Measurements from ENCODE around the gene PLA2G2C.

Gene PLA2G2C

DNA sequence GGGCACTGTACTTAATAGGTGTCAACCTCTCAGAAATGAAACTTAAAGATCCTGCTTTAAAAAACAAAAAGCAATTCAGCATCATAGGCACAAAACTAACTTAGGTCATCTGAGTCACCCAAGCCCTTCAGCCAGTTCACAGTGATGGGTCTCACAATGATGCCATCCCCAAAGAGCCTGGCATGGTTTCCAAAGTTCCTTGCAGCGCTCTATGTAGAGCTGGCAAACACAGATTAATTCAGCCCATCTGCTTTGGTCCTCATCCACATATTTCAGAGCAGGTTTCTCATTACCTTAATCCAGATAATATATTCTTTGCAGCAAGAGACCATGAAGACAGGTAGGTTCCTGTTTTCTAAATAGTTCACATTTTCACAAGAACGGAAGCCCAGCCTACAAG lies 14.6 kb upstream of the PLA2G2C start:
- Histone ChIP-seq H3K4ac (ENCODE audit: low read depth, low read length) (no peak overlapping the region), H3K79me1 (ENCODE audit: low read length) (no peaks in the 10 kb centered on the region), H3K4me2 (ENCODE audit: low read length) (no peak overlapping the region), H3K4me1 (ENCODE audit: control insufficient read depth, low read depth, low read length) (peaks cover 4% of the 10 kb centered on the region), H3K4me3 (ENCODE audit: low read length) (no peak overlapping the region), H3K79me2 (ENCODE audit: control insufficient read depth, insufficient read depth, low read length) (no peaks in the 10 kb centered on the region), H3K23ac (ENCODE audit: low read length) (no peak overlapping the region), H3K9ac (ENCODE audit: low read length) (no peak overlapping the region), H2BK120ac (ENCODE audit: low read depth, low read length) (no peak overlapping the region), H3K36me3 (ENCODE audit: control insufficient read depth, insufficient read depth, low read length) (no peaks in the 10 kb centered on the region), H2BK15ac (replicated peaks; ENCODE audit: low read depth) (no peak overlapping the region), H3K56ac (ENCODE audit: low read length) (no peak overlapping the region), H4K8ac (ENCODE audit: low read depth, low read length) (no peak overlapping the region), H2BK5ac (ENCODE audit: low read length) (no peak overlapping the region), H2AK5ac (ENCODE audit: low read length) (no peak overlapping the region), H3K18ac (ENCODE audit: low read length) (no peak overlapping the region), H3K27me3 (ENCODE audit: insufficient read depth, low read length, poor library complexity) (no peaks in the 10 kb centered on the region), H3K27ac (ENCODE audit: low read depth, low read length) (no peak overlapping the region), H4K5ac (ENCODE audit: low read length) (no peak overlapping the region)
- WGBS (ENCODE audit: extremely low coverage, insufficient coverage, low lambda C conversion rate), result no CpG with 5 or more reads among the region's 2 CpGs
- DNase-seq, result no peak

DNA sequence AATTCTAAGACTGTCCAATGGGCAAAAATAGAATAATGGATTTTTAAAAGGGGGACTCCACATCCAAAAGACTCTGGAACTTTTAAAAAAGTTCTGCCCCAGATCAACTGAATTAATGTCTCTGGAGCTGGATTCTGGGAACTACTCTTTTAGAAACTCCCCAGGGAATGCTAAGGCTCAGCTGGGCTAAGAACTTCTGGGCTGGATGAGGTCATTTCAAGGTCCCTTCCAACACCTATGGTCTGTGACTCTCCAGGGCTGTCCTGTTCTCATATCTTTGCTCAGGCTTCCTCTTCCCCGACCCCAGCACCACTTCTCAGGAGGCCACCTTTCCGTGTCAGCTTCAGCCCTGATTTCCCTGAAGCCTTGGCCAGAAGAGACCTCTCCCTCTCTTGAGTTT lies 13.5 kb upstream of the PLA2G2C start:
- Histone ChIP-seq H3K18ac (ENCODE audit: low read length) (no peak overlapping the region), H2AK5ac (ENCODE audit: low read length) (no peak overlapping the region), H2BK15ac (replicated peaks; ENCODE audit: low read depth) (no peak overlapping the region), H4K8ac (ENCODE audit: low read depth, low read length) (no peak overlapping the region), H4K5ac (ENCODE audit: low read length) (no peak overlapping the region), H3K36me3 (ENCODE audit: control insufficient read depth, insufficient read depth, low read length) (no peaks in the 10 kb centered on the region), H3K9ac (ENCODE audit: low read length) (no peak overlapping the region), H2BK120ac (ENCODE audit: low read depth, low read length) (no peak overlapping the region), H3K79me1 (ENCODE audit: low read length) (no peaks in the 10 kb centered on the region), H3K23ac (ENCODE audit: low read length) (no peak overlapping the region), H3K27me3 (ENCODE audit: insufficient read depth, low read length, poor library complexity) (no peaks in the 10 kb centered on the region), H2BK5ac (ENCODE audit: low read length) (no peak overlapping the region), H3K4me2 (ENCODE audit: low read length) (no peak overlapping the region), H3K4me1 (ENCODE audit: control insufficient read depth, low read depth, low read length) (peaks cover 4% of the 10 kb centered on the region), H3K56ac (ENCODE audit: low read length) (no peak overlapping the region), H3K79me2 (ENCODE audit: control insufficient read depth, insufficient read depth, low read length) (no peaks in the 10 kb centered on the region), H3K4me3 (ENCODE audit: low read length) (no peak overlapping the region), H3K4ac (ENCODE audit: low read depth, low read length) (no peak overlapping the region), H3K27ac (ENCODE audit: low read depth, low read length) (no peak overlapping the region)
- no CpG with 5 or more reads among the region's 2 CpGs for WGBS (ENCODE audit: extremely low coverage, insufficient coverage, low lambda C conversion rate)
- no peak for DNase-seq

DNA sequence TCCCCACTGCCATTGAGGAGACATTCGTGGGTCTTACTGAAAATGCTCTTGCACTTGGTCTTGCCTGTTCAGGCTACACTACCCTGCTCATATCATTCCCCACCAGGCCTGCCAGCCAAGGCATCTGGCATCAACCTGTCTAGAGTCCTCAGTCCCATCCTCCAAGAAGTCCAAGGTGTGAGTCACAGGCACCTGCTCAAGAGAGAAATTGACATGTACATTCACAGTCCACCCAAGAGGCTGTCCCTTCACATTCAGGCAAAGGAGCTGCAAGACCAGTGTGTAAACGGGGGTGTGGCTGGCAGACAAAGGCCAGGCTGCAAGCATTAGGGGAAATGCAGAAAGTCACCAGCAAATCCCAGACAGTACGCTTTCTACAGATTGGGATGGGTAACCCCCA lies 13.1 kb upstream of the PLA2G2C start:
- Histone ChIP-seq H3K4me3 (ENCODE audit: low read length) (no peak overlapping the region), H3K79me2 (ENCODE audit: control insufficient read depth, insufficient read depth, low read length) (no peaks in the 10 kb centered on the region), H2BK5ac (ENCODE audit: low read length) (no peak overlapping the region), H3K4me1 (ENCODE audit: control insufficient read depth, low read depth, low read length) (peaks cover 4% of the 10 kb centered on the region), H2BK120ac (ENCODE audit: low read depth, low read length) (no peak overlapping the region), H4K8ac (ENCODE audit: low read depth, low read length) (no peak overlapping the region), H3K56ac (ENCODE audit: low read length) (no peak overlapping the region), H3K23ac (ENCODE audit: low read length) (no peak overlapping the region), H3K27ac (ENCODE audit: low read depth, low read length) (no peak overlapping the region), H2AK5ac (ENCODE audit: low read length) (no peak overlapping the region), H3K4me2 (ENCODE audit: low read length) (no peak overlapping the region), H3K4ac (ENCODE audit: low read depth, low read length) (no peak overlapping the region), H4K5ac (ENCODE audit: low read length) (no peak overlapping the region), H3K18ac (ENCODE audit: low read length) (no peak overlapping the region), H3K9ac (ENCODE audit: low read length) (no peak overlapping the region), H3K36me3 (ENCODE audit: control insufficient read depth, insufficient read depth, low read length) (no peaks in the 10 kb centered on the region), H2BK15ac (replicated peaks; ENCODE audit: low read depth) (no peak overlapping the region), H3K27me3 (ENCODE audit: insufficient read depth, low read length, poor library complexity) (no peaks in the 10 kb centered on the region), H3K79me1 (ENCODE audit: low read length) (no peaks in the 10 kb centered on the region)
- DNase-seq, result no peak
- WGBS (ENCODE audit: extremely low coverage, insufficient coverage, low lambda C conversion rate), result no CpG with 5 or more reads among the region's 3 CpGs

DNA sequence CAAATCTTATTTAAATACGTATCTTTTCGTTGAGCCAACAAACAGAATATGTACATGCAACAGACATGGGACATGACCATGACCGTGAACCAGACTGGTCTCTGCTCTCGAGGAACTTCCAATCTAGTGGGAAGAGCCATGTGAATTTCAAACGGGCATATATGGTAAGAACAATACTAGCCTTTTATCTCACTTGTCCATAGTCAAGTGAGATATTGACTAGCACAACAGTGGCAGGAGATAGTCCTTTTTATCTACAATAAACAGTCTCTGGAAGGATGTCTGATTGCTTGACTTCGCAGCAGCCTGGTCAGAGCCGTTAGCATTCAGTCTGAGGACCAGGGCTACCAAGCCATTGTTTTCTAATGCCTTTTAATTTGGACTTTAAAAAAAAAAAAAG lies 12.6 kb upstream of the PLA2G2C start:
- H3K23ac ChIP-seq (ENCODE audit: low read length), result no peak overlapping the region
- H4K5ac ChIP-seq (ENCODE audit: low read length), result no peak overlapping the region
- no peak overlapping the region for H4K8ac ChIP-seq (ENCODE audit: low read depth, low read length)
- H3K18ac ChIP-seq (ENCODE audit: low read length), result no peak overlapping the region
- no CpG with 5 or more reads among the region's 7 CpGs for WGBS (ENCODE audit: extremely low coverage, insufficient coverage, low lambda C conversion rate)
- H3K79me1 ChIP-seq (ENCODE audit: low read length), result no peaks in the 10 kb centered on the region
- no peak overlapping the region for H3K4ac ChIP-seq (ENCODE audit: low read depth, low read length)
- H3K4me1 ChIP-seq (ENCODE audit: control insufficient read depth, low read depth, low read length), result peaks cover 4% of the 10 kb centered on the region
- peak; percentile 28 for DNase-seq
- H3K27me3 ChIP-seq (ENCODE audit: insufficient read depth, low read length, poor library complexity), result no peaks in the 10 kb centered on the region
- H3K27ac ChIP-seq (ENCODE audit: low read depth, low read length), result no peak overlapping the region
- no peak overlapping the region for H3K4me2 ChIP-seq (ENCODE audit: low read length)
- H3K56ac ChIP-seq (ENCODE audit: low read length), result no peak overlapping the region
- no peaks in the 10 kb centered on the region for H3K36me3 ChIP-seq (ENCODE audit: control insufficient read depth, insufficient read depth, low read length)
- no peak overlapping the region for H2BK15ac ChIP-seq (replicated peaks; ENCODE audit: low read depth)
- no peaks in the 10 kb centered on the region for H3K79me2 ChIP-seq (ENCODE audit: control insufficient read depth, insufficient read depth, low read length)
- no peak overlapping the region for H3K9ac ChIP-seq (ENCODE audit: low read length)
- no peak overlapping the region for H2AK5ac ChIP-seq (ENCODE audit: low read length)
- no peak overlapping the region for H3K4me3 ChIP-seq (ENCODE audit: low read length)
- no peak overlapping the region for H2BK5ac ChIP-seq (ENCODE audit: low read length)
- no peak overlapping the region for H2BK120ac ChIP-seq (ENCODE audit: low read depth, low read length)

DNA sequence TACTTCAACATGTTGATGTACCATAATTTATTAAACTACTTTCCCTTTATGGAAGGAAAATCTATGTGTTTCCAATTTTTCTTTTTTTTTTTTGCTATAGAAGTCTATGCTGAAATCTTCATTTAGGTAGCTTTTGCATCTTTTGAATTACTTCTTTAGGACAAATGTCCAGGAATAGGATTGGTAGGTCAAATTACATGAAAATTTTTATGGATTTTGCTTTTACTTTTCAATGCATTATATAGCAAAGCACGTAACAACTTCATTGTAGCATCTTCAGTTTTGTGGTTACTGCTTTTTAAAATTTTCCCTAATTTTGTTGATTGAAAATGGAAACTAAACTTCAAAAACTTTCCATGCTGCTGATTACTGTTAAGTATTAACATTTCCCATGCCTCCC lies 12.0 kb upstream of the PLA2G2C start:
- no peak overlapping the region for H3K18ac ChIP-seq (ENCODE audit: low read length)
- H3K4ac ChIP-seq (ENCODE audit: low read depth, low read length), result no peak overlapping the region
- no peak overlapping the region for H3K9ac ChIP-seq (ENCODE audit: low read length)
- peaks cover 4% of the 10 kb centered on the region for H3K4me1 ChIP-seq (ENCODE audit: control insufficient read depth, low read depth, low read length)
- no peak overlapping the region for H3K56ac ChIP-seq (ENCODE audit: low read length)
- no peaks in the 10 kb centered on the region for H3K79me2 ChIP-seq (ENCODE audit: control insufficient read depth, insufficient read depth, low read length)
- no peaks in the 10 kb centered on the region for H3K79me1 ChIP-seq (ENCODE audit: low read length)
- H3K36me3 ChIP-seq (ENCODE audit: control insufficient read depth, insufficient read depth, low read length), result no peaks in the 10 kb centered on the region
- no peak overlapping the region for H4K5ac ChIP-seq (ENCODE audit: low read length)
- H2BK15ac ChIP-seq (replicated peaks; ENCODE audit: low read depth), result no peak overlapping the region
- no peak overlapping the region for H3K23ac ChIP-seq (ENCODE audit: low read length)
- H2AK5ac ChIP-seq (ENCODE audit: low read length), result no peak overlapping the region
- DNase-seq, result no peak
- H3K27me3 ChIP-seq (ENCODE audit: insufficient read depth, low read length, poor library complexity), result no peaks in the 10 kb centered on the region
- no peak overlapping the region for H2BK120ac ChIP-seq (ENCODE audit: low read depth, low read length)
- no peak overlapping the region for H4K8ac ChIP-seq (ENCODE audit: low read depth, low read length)
- no peak overlapping the region for H3K27ac ChIP-seq (ENCODE audit: low read depth, low read length)
- no peak overlapping the region for H3K4me3 ChIP-seq (ENCODE audit: low read length)
- WGBS (ENCODE audit: extremely low coverage, insufficient coverage, low lambda C conversion rate), result no CpG with 5 or more reads among the region's 1 CpG
- no peak overlapping the region for H3K4me2 ChIP-seq (ENCODE audit: low read length)
- no peak overlapping the region for H2BK5ac ChIP-seq (ENCODE audit: low read length)

DNA sequence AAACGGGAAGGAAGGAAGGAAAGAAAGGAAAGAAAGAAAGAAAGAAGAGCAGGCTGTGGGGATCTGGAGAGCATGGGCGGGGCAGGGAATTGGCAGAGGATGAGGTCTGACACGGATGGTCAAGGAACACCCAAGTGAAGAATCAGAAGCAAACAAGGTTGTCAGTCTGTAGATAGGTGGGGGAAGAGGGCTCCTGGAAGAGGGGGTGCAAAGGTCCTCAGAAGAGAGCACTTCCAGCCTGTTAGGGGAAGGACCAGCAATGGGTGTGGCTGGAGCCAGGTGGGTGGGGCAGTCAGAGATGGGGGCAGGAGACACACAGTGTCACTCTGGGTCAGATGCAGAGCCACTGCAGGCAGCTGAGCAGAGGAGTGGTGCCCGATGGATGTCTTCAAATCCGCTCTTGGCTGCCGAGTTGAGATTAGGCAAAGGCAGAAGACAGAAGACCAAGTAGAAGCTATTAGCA lies 11.0 kb upstream of the PLA2G2C start:
- whole genome bisulfite sequencing (ENCODE audit: extremely low coverage, insufficient coverage, low lambda C conversion rate), result no CpG with 5 or more reads among the region's 6 CpGs

More for the DNA sequence above, 11.0 kb upstream of the PLA2G2C start:
- H3K4ac ChIP-seq (ENCODE audit: low read depth, low read length), result no peak overlapping the region
- peaks cover 4% of the 10 kb centered on the region for H3K4me1 ChIP-seq (ENCODE audit: control insufficient read depth, low read depth, low read length)
- no peak for DNase-seq
- no peak overlapping the region for H4K5ac ChIP-seq (ENCODE audit: low read length)
- H4K8ac ChIP-seq (ENCODE audit: low read depth, low read length), result no peak overlapping the region
- no peaks in the 10 kb centered on the region for H3K79me1 ChIP-seq (ENCODE audit: low read length)
- no peak overlapping the region for H2AK5ac ChIP-seq (ENCODE audit: low read length)
- no peak overlapping the region for H3K9ac ChIP-seq (ENCODE audit: low read length)
- H3K79me2 ChIP-seq (ENCODE audit: control insufficient read depth, insufficient read depth, low read length), result no peaks in the 10 kb centered on the region
- H3K56ac ChIP-seq (ENCODE audit: low read length), result no peak overlapping the region
- H3K36me3 ChIP-seq (ENCODE audit: control insufficient read depth, insufficient read depth, low read length), result no peaks in the 10 kb centered on the region
- H2BK15ac ChIP-seq (replicated peaks; ENCODE audit: low read depth), result no peak overlapping the region
- no peak overlapping the region for H3K4me3 ChIP-seq (ENCODE audit: low read length)
- H3K27ac ChIP-seq (ENCODE audit: low read depth, low read length), result no peak overlapping the region
- H2BK5ac ChIP-seq (ENCODE audit: low read length), result no peak overlapping the region
- H3K23ac ChIP-seq (ENCODE audit: low read length), result no peak overlapping the region
- no peak overlapping the region for H3K4me2 ChIP-seq (ENCODE audit: low read length)
- no peak overlapping the region for H3K18ac ChIP-seq (ENCODE audit: low read length)
- H3K27me3 ChIP-seq (ENCODE audit: insufficient read depth, low read length, poor library complexity), result no peaks in the 10 kb centered on the region
- no peak overlapping the region for H2BK120ac ChIP-seq (ENCODE audit: low read depth, low read length)

Data from mesendoderm (in vitro differentiated cells).